OCI-LY7 (cell line): Measurements from ENCODE around the gene TMEM183A.

Experiments used
- CTCF ChIP-seq: fragments of 200-600 bp; sonication (generic); conservative IDR thresholded peaks from 2 replicates; pipeline ENCODE4 v1.5.1; 2014; ENCODE audit warnings: mild to moderate bottlenecking, antibody characterized with exemption, low read length, moderate library complexity, mixed read lengths
- EZH2phosphoT487 ChIP-seq: fragments of 200-600 bp; sonication (generic); IDR thresholded peaks from 2 replicates; pipeline ENCODE4 v1.6.1; 2018; ENCODE audit warnings: low read depth, borderline replicate concordance, mild to moderate bottlenecking, mixed run types, antibody characterized with exemption, low read length, moderate library complexity, mixed read lengths

- TF ChIP-seq CTCF: no peak
- TF ChIP-seq EZH2phosphoT487: no peak
Observed at GRCh38 chr1:203028067-203028783, 21.1 kb downstream of the TMEM183A start.
